GM21360 (cell line): Measurements from ENCODE around the gene GNRHR.
A peak's percentile ranks its signal among the peaks of the same experiment; 100 is the strongest.
"Not testable (repeated sequence)": the region's sequence is repeated elsewhere in the genome, so short reads cannot be mapped to it uniquely, and the experiment has no call there.

Source experiments
- ATAC-seq: cut with Tn5 transposase; IDR thresholded peaks from one replicate; pipeline ENCODE4 v1.9.1; 2021; ENCODE audit warnings: mild to moderate bottlenecking, moderate library complexity; ENCODE audit not compliant: unreplicated experiment

GNRHR gene

DNA sequence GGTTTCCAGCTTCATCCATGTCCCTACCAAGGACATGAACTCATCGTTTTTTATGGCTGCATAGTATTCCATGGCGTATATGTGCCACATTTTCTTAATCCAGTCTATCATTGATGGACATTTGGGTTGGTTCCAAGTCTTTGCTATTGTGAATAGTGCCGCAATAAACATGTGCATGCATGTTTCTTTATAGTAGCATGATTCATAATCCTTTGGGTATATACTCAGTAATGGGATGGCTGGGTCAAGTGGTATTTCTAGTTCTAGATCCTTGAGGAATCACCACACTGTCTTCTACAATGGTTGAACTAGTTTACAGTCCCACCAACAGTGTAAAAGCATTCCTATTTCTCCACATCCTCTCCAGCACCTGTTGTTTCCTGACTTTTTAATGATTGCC is 23.7 kb downstream of the GNRHR start:
- ATAC-seq: not testable (repeated sequence)

DNA sequence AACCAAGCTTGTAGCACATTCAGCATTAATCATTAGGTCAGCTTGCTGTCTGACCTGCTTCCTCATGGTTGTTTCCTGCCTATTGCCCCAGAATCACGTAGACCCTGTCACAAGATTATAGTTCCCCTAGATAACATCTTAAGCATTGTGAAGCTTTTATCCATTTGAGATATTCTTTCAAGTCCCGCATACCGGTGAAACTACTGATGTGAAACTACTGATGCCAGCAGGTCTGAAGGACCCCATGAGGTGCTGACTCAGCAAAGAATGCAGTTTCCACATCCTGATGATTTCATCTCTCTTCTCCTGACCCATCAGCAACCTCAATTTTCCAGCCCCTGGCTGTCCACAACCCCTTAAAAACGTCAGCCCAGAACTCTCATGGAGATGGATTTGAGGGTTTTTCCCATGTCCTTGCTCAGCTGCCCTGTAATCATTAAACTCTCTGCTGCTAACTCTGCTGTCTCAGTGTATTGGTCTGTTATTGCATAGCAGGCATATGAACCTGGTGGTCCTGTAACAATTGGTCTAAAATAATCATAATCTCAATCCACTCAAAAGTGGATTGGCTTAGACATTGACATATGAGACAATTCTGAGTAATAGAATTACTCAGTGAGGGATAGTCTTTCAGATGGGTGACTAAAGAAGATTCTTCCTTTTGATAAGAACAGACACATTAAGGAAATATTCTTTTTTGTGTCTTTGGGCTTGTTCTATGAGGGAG is 26.9 kb downstream of the GNRHR start:
- ATAC-seq: no peak

DNA sequence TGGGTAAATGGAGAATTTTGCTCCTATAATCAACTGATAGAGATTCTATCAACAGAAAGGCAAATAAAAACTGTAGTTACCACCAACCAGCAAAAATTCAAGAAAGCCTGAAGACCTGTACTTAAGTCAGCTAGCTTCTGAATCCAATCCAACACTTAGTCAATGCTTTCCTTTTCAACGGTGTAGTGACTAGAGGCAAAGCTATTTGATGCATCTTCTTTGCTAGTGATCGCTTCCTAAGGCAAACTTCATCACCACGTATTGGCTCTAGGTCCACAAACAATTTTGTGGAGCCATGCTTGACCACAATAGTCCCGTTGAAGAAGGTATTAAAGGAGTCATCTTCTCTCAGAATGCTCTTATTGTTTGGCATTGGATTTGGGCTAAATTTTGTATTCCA is 28.2 kb downstream of the GNRHR start:
- ATAC-seq: no peak

DNA sequence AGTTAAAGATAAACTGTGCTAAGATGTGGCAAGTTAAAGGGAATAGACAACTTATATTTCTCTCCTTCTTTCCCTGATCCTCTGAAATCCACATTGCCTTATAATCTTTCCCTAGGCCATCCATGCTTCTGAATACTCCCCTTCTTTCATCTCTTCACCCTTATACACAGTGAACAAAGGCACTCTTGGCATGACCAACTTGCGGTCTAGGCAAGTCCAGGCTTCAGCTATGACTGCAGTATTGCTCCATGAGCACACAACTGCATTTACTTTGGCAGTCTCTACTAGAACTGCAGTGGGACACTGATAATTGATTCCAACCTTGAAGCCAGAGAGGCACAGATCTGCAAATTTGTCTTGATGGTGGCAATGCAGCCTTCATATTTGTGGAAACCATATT is 29.1 kb downstream of the GNRHR start:
- no peak for ATAC-seq

DNA sequence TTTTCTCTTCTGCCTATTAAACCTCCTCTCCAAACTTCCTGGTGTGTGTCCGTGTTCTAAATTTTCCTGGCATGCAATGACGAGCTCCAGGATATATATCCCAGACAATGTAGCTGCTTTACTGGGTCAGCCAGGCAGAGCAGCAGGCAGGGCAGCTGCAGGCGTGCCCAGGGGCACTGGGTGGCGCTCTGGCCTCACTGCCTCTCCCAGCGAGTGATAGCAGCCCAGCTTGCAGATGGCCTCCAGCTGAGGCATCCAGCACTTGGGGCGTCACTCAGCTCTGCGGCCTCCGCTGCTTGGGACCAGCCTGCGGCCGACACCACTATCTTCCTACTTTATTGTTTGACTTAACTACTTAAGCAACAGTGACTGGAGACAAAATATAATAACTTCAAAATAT is 30.2 kb downstream of the GNRHR start:
- no peak for ATAC-seq

GRCh38 chr4:67723341-67723740 is 30.8 kb downstream of the GNRHR start:
- no peak for ATAC-seq

DNA sequence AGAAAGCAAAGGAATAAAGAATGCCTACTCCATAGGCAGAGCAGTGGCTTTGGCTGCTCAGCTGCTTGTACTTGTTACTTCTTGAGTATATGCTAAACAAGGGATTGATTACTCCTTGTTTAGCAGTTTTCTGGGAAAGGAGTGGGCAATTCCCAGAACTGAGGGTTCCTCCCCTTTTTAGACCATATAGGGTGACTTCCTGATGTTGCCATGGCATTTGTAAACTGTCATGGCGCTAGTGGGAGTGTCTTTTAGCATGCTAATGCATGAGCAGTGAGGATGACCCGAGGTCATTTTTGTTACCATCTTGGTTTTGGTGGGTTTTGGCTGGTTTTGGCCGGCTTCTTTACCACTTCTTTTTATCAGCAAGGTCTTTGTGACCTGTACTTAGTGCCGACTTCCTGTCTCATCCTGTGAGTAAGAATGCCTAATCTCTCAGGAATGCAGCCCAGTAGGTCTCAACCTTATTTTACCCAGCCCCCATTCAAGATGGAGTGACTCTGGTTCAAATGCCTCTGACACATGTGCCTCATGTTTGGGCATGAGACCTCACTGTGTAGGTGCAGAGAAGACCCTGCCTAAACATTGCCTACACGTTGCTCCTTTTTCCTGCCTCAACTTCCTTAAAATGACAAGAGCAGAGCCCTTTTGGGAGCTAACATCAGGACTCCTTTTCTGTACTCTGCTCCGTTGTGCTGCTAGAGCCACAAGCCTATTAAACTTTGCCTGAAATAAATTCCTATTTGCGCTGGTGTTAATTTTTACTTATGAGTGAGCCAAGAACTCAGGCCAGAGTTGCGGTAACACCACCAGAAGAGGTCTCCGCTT is 32.2 kb downstream of the GNRHR start:
- ATAC-seq: no peak

GRCh38 chr4:67721315-67721769 is 32.8 kb downstream of the GNRHR start:
- ATAC-seq: no peak

GRCh38 chr4:67719953-67720617 is 34.1 kb downstream of the GNRHR start:
- ATAC-seq: no peak

DNA sequence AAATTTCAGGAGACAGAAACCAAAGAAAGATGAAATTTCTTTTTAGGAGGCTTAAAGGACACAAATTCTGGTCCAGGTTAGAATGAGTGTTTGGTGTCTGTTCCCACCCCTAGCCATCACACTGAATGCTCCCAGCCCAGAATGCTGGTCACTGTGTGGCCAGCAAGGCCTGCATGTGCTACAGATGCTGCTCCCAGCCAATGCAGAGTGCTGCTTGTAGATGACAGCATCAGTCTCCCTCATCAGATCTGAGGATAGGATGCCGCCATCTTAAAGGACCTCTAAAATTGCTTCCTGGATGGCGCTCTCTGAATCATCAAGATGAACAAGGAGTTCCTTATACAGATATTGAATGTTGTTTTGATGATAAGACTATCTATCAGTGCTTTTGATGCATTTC is 35.3 kb downstream of the GNRHR start:
- ATAC-seq: no peak

DNA sequence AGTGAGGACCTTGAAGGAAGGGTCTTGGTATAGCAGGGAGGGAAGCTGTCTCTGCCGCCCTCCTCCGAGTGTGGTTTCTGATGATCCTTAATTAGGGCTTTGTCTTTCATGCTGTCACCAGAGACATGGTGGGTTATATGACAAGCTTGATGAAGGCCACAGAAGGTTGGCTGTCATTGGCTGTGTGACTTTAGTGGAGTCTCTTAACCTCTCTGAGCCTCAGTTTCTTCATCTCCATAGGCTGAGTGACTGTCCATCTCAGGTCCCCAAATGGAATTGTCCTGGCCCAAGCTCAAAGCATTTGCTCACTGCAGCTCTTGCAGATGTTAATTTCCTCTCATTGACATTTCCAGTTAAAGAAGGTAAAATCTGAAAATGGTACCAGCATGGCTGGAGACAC is 36.6 kb downstream of the GNRHR start:
- ATAC-seq: no peak

- no peak for ATAC-seq
Measured at GRCh38 chr4:67714955-67715354, 39.2 kb downstream of the GNRHR start.

GRCh38 chr4:67714248-67714583 is 40.0 kb downstream of the GNRHR start:
- peak; percentile 77 for ATAC-seq

GRCh38 chr4:67713529-67714247 is 40.5 kb downstream of the GNRHR start:
- no peak for ATAC-seq

GRCh38 chr4:67712650-67713528 is 41.3 kb downstream of the GNRHR start:
- ATAC-seq: no peak

DNA sequence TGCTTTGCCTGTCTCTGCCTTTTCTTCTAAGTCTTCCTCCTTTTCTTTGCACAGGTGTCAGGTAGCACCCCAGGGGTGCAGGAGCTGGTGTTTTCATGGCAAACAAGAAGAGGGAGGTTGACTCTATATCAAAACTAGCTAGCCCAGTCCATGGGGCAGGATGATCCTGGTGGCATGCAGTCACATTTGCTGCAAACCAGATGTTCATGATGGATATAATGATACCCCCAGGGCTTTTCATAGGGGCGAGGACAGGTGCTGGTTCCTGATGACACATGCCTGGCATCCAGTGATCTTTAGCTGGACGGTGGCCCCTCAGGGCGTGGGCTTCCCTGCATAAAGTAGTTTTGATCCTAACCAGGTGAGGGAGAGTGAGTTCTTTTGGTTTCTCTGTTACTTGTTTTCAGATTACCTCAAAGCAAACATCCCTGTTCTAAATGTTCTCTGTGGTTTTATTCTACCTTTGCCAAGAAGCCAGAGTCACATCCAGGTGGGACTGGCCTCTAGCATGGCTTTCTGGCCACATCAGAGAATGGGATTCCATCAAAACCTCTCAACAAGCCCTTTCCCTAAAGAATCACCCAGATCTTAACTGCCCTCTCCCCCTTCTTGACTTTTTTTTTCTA is 42.1 kb downstream of the GNRHR start:
- ATAC-seq: no peak

DNA sequence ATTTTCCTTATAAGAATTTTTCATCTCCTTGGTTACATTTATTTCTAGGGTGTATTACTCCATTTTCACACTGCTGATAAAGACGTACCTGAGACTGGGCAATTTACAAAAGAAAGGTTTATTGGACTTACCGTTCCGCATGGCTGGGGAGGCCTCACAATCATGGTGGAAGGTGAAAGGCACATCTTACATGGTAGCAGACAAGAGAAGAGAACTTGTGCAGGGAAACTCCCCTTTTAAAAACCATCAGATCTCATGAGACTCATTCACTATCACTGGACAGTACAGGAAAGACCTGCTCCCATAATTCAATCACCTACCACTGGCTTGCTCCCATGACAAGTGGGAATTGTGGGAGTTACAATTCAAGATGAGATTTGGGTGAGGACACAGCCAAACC is 47.5 kb downstream of the GNRHR start:
- ATAC-seq: not testable (repeated sequence)

DNA sequence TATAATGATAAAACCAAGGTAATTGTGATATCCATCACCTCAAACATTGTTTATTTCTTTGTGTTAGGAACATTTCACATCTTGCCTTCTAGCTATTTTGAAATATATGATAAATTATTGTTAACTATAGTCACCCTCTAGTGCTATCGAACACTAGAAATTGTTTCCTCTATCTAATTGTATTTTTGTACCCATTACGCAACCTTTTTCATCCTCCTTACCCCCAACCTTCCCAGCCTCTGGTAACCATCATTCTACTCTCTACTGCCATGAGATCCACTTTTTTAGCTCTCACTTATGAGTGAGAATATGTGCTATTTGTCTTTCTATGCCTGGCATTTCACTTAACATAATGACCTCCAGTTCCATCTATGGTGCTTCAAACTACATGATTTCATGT is 49.3 kb downstream of the GNRHR start:
- ATAC-seq: no peak

- no peak for ATAC-seq
Measured at GRCh38 chr4:67702166-67702565, 52.0 kb downstream of the GNRHR start.

DNA sequence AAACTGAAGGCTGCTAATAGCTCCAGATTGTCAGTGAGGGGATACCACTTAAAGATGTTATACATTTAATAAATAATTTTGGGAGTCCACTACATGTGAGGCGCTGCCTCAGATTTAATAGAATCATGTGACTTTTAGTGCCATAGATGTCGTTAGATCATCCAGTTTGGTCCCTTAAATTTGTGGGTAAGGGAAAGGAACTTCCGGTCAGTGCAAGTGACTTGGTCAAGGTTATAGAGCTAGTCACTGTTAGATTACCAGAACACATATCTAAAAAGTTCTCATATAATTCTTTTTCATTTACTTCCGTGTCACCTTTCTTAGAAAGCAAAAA is 52.7 kb downstream of the GNRHR start:
- no peak for ATAC-seq
